BLaER1 treated with 17β-estradiol and CSF1 and Interleukin-3, amounts not matched to agents 10 nM and 100 nM (cell line): ENCODE measurements around the gene RCL1.
A peak's percentile ranks its signal among the peaks of the same experiment; 100 is the strongest.
"Not testable (repeated sequence)": the region's sequence is repeated elsewhere in the genome, so short reads cannot be mapped to it uniquely, and the experiment has no call there.

Experiments used
- H3K27ac ChIP-seq, 11 experiments: shearing (Covaris generic); formaldehyde crosslinking; 2 replicates each; pipeline ENCODE4 v1.8.1; 2022
- H3K27me3 ChIP-seq, 11 experiments: shearing (Covaris generic); formaldehyde crosslinking; 2 replicates each; pipeline ENCODE4 v1.8.1; 2022
- H3K36me3 ChIP-seq, 11 experiments: shearing (Covaris generic); formaldehyde crosslinking; 2 replicates each; pipeline ENCODE4 v1.8.1; 2022
- H3K4me1 ChIP-seq, 10 experiments: shearing (Covaris generic); formaldehyde crosslinking; 2 replicates each; pipeline ENCODE4 v1.8.1; 2022
- H3K4me2 ChIP-seq, 11 experiments: shearing (Covaris generic); formaldehyde crosslinking; 2 replicates each; pipeline ENCODE4 v1.8.1; 2022
- H3K4me3 ChIP-seq, 10 experiments: shearing (Covaris generic); formaldehyde crosslinking; 2 replicates each; pipeline ENCODE4 v1.8.1; 2022
- H3K9ac ChIP-seq, 11 experiments: shearing (Covaris generic); formaldehyde crosslinking; 2 replicates each; pipeline ENCODE4 v1.8.1; 2022
- H3K9me3 ChIP-seq, 11 experiments: shearing (Covaris generic); formaldehyde crosslinking; replicated peaks in 1 of 11; 2 replicates each; pipeline ENCODE4 v1.8.1; 2022
- H4K20me1 ChIP-seq, 11 experiments: shearing (Covaris generic); formaldehyde crosslinking; 2 replicates each; pipeline ENCODE4 v1.8.1; 2022
- Cebpa-rat ChIP-seq, 11 experiments: shearing (Covaris generic); IDR thresholded peaks; 2 replicates each; pipeline ENCODE4 v1.8.1; 2022

The RCL1 gene

DNA sequence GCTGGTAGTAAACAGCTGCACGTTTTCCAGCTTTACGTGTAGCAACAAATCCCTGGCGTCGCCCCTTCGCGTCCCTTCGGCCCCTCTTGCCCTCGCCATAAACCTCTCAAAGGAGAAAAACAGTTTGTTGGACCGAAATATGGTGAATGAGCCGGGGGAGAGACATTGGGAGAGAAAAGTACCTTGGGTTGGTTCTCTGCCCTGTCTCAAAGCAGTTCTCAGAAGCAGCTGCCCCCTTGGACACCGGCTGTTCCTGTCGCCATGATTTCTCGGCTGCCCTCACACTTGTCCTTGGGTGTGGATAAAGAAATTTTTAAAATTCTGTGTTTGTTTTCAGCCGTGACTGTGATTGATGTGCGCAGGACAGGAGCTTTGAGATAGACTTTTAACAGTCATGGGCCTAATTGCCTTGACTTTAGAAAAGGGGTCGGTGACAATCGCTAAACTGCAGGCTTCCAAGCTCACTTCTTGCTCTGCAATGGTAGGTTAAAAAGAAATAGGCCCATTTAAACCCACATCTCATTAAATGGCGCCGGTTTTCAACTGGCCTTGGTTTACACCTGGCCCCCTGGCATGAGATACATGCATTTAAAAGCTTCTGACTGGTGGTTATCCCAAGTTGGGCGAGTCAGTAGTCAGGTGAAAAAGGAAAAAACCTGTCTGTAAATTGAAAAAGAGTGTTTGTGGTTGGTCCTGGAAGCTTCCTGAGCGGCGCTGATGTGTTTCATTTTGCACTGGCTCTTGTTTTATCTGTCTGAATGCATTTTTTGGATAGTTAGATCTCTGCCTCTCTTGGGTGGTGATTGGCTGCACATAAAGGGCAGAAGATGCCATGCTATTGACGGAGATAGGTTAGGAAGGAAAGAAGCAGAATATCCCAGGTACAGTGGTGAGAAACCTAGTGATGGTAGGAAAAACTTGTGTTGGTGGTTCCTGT is 983 bp downstream of the RCL1 start:
- Histone ChIP-seq H3K9ac (peak overlapping the region; percentile 86 to 96 (median 94)), H4K20me1 (peaks cover 0 to 57% (median 53%) of the 10 kb centered on the region in 11 experiments; a peak in 16 of 22 replicates), H3K4me3 (peak overlapping the region; percentile 70 to 98 (median 94)), H3K4me2 (peak overlapping the region; percentile 80 to 98 (median 90)), H3K27ac (peak overlapping the region; percentile 77 to 96 (median 93); a peak in 21 of 22 replicates), H3K4me1 (peaks cover 31 to 46% (median 35%) of the 10 kb centered on the region in 10 experiments), H3K36me3 (peaks cover 0 to 11% (median 3%) of the 10 kb centered on the region in 11 experiments; a peak in 6 of 22 replicates), H3K9me3 (peaks cover 0 to 14% (median 9%) of the 10 kb centered on the region in 11 experiments; a peak in 14 of 22 replicates), H3K27me3 (no peaks in the 10 kb centered on the region)
- no peak for TF ChIP-seq Cebpa-rat (IDR thresholded peaks at IDR 0.05)

DNA sequence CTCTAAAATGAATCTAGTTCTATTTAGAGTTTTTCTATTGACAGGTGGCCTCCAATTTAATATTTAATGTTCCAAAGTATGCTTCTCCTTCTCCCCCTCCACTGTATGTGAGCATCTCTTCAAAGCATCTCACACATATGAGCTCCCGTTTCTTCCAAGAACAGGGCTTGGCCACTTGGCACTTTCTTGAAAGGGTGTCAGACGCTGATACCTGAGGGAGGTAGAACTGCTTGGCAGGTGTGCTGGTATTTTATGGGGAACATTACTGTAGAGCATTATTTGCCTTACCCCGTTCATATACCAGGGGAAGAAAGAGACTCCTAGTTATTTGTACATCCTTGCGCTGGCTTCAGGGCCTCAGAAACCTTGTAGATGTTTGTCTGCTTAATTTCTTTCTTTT is 1.9 kb downstream of the RCL1 start:
- Histone ChIP-seq H3K27ac (no peak overlapping the region), H3K9ac (peak overlapping the region in 3 of 11 experiments; percentile 94; a peak in 2 of 22 replicates), H3K27me3 (no peaks in the 10 kb centered on the region), H3K36me3 (peaks cover 0 to 11% (median 3%) of the 10 kb centered on the region in 11 experiments; a peak in 6 of 22 replicates), H4K20me1 (peaks cover 0 to 65% (median 53%) of the 10 kb centered on the region in 11 experiments; a peak in 16 of 22 replicates), H3K4me1 (peaks cover 31 to 54% (median 42%) of the 10 kb centered on the region in 10 experiments), H3K4me3 (peak overlapping the region in 6 of 10 experiments; percentile 76 to 96 (median 94); a peak in 8 of 20 replicates), H3K9me3 (peaks cover 0 to 14% (median 9%) of the 10 kb centered on the region in 11 experiments; a peak in 14 of 22 replicates), H3K4me2 (peak overlapping the region; percentile 80 to 98 (median 90))
- no peak for TF ChIP-seq Cebpa-rat (IDR thresholded peaks at IDR 0.05)

DNA sequence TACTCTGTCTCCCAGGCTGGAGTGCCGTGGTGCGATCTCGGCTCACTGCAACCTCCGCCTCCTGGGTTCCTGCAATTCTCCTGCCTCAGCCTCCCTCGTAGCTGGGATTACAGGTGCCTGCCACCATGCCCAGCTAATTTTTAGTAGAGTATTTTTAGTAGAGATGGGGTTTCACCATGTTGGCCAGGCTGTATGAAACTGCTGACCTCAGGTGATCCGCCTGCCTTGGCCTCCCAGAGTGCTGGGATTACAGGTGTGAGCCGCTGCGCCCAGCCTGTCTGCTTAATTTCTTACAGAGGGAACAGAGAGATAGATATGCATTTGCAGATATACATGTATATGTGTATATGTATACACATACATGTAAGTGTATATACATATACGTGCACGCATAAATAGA is 2.4 kb downstream of the RCL1 start:
- Histone ChIP-seq H3K4me1 (peaks cover 31 to 57% (median 43%) of the 10 kb centered on the region in 10 experiments), H4K20me1 (peaks cover 0 to 69% (median 53%) of the 10 kb centered on the region in 11 experiments; a peak in 16 of 22 replicates), H3K36me3 (peaks cover 0 to 11% (median 3%) of the 10 kb centered on the region in 11 experiments; a peak in 6 of 22 replicates), H3K4me2 (peak overlapping the region; percentile 80 to 98 (median 90); a peak in 19 of 22 replicates), H3K9me3 (peaks cover 0 to 14% (median 9%) of the 10 kb centered on the region in 11 experiments; a peak in 14 of 22 replicates)
- not testable (repeated sequence) for H3K27me3 ChIP-seq, H3K27ac ChIP-seq, H3K9ac ChIP-seq, H3K4me3 ChIP-seq

DNA sequence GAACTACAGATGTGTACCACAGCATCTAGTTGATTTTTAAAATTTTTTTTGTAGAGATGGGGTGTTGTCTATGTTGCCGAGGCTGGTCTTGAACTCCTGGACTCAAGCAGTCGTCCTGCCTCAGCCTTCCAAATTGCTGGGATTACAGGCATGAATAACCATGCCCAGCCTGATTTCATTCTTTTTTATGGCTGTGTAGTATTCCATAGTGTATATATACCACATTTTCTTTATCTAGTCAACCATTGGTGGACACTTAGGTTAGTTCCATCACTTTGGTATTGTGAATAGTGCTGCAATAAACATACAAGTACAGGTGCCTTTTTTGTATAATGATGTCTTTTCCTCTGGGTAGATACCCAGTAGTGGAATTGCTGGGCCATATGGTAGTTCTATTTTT is 3.8 kb downstream of the RCL1 start:
- Histone ChIP-seq H3K27me3 (no peaks in the 10 kb centered on the region), H3K36me3 (peaks cover 0 to 20% (median 7%) of the 10 kb centered on the region in 11 experiments; a peak in 10 of 22 replicates), H3K4me2 (no peak overlapping the region), H4K20me1 (peaks cover 0 to 83% (median 64%) of the 10 kb centered on the region in 11 experiments; a peak in 16 of 22 replicates), H3K27ac (no peak overlapping the region), H3K4me3 (no peak overlapping the region), H3K9ac (no peak overlapping the region), H3K4me1 (peaks cover 31 to 57% (median 43%) of the 10 kb centered on the region in 10 experiments), H3K9me3 (peaks cover 0 to 22% (median 10%) of the 10 kb centered on the region in 11 experiments; a peak in 15 of 22 replicates)
- no peak for TF ChIP-seq Cebpa-rat (IDR thresholded peaks at IDR 0.05)

DNA sequence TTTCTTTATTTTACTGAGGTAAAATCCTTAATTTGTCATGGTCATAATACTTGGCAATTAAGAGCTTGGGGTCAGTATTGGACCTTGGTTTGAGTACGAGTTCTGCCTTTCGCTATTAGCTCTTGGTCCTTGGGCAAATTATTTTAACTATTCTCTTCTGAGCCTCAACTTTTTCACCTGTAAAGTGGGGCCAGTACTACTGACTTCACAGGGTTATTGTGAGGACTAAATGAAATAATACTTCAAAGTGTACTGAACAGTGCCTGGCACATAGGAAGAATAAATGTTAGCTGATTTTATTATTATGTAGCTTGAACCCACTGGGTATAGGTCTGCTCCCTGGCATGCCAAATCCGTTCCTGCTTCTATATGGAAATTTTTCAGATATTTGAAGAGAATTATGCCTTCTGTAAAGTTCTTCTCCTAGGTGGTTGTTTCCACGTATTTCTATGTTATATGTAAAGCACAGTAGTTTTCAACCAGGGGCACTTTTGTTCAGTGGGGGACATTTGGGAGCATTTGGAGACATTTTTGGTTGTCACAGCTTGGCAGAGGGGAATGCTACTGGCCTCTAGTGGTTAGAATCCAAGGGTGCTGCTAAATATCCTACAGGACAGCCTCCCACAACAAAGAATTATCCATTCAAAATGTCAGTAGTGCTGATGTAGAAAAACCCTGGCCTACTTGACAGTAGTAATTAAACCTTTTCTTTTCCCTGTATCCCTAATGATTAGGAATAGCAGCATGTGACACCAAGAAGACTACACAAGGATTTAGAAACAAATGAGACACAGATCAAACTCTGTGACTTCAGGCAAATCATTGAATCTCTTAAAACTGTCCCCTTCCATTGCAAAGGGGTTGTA is 4.5 kb downstream of the RCL1 start:
- no peaks in the 10 kb centered on the region for H3K27me3 ChIP-seq
- H3K4me1 ChIP-seq = peaks cover 31 to 52% (median 39%) of the 10 kb centered on the region in 10 experiments
- peaks cover 0 to 27% (median 7%) of the 10 kb centered on the region in 11 experiments; a peak in 10 of 22 replicates for H3K36me3 ChIP-seq
- H3K4me2 ChIP-seq = peak overlapping the region; percentile 1 to 79 (median 51); a peak in 20 of 22 replicates
- H3K9ac ChIP-seq = 0 out of 22 replicates have a peak overlapping the region, but pooled peaks of 2 of the 11 experiments have one; percentile 16 to 20
- peak overlapping the region in 4 of 11 experiments; percentile 31 to 52 (median 38); a peak in 6 of 22 replicates for H3K27ac ChIP-seq
- H4K20me1 ChIP-seq = peaks cover 0 to 90% (median 71%) of the 10 kb centered on the region in 11 experiments; a peak in 16 of 22 replicates
- H3K4me3 ChIP-seq = no peak overlapping the region
- TF ChIP-seq Cebpa-rat (IDR thresholded peaks at IDR 0.05) = no peak
- peaks cover 0 to 27% (median 10%) of the 10 kb centered on the region in 11 experiments; a peak in 15 of 22 replicates for H3K9me3 ChIP-seq

DNA sequence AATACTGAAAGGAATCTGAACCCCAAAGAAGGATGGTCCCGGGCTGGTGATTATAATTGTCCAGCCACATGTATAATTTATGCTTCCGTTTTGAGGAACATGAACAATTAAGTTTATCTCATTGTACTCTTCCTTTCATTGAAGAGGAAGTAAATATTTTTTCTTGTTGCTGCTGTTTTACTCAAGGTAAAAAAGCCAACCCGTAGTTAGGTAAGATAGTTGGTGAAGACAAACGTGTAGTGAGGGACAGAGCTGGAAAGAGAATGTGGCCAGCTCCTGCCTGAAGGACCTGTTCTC is 5.1 kb downstream of the RCL1 start:
- peaks cover 0 to 30% (median 8%) of the 10 kb centered on the region in 11 experiments; a peak in 13 of 22 replicates for H3K36me3 ChIP-seq
- H3K4me1 ChIP-seq = peaks cover 31 to 52% (median 38%) of the 10 kb centered on the region in 10 experiments
- H3K9ac ChIP-seq = peak overlapping the region in 3 of 11 experiments; percentile 4 to 20 (median 16); a peak in 2 of 22 replicates
- H3K4me3 ChIP-seq = no peak overlapping the region; a peak in 1 of 20 replicates
- H3K4me2 ChIP-seq = peak overlapping the region; percentile 1 to 79 (median 51)
- peaks cover 0 to 29% (median 10%) of the 10 kb centered on the region in 11 experiments; a peak in 15 of 22 replicates for H3K9me3 ChIP-seq
- H3K27me3 ChIP-seq = no peaks in the 10 kb centered on the region
- peaks cover 0 to 96% (median 74%) of the 10 kb centered on the region in 11 experiments; a peak in 16 of 22 replicates for H4K20me1 ChIP-seq
- peak overlapping the region in 5 of 11 experiments; percentile 15 to 52 (median 37); a peak in 8 of 22 replicates for H3K27ac ChIP-seq
- TF ChIP-seq Cebpa-rat (IDR thresholded peaks at IDR 0.05) = no peak

DNA sequence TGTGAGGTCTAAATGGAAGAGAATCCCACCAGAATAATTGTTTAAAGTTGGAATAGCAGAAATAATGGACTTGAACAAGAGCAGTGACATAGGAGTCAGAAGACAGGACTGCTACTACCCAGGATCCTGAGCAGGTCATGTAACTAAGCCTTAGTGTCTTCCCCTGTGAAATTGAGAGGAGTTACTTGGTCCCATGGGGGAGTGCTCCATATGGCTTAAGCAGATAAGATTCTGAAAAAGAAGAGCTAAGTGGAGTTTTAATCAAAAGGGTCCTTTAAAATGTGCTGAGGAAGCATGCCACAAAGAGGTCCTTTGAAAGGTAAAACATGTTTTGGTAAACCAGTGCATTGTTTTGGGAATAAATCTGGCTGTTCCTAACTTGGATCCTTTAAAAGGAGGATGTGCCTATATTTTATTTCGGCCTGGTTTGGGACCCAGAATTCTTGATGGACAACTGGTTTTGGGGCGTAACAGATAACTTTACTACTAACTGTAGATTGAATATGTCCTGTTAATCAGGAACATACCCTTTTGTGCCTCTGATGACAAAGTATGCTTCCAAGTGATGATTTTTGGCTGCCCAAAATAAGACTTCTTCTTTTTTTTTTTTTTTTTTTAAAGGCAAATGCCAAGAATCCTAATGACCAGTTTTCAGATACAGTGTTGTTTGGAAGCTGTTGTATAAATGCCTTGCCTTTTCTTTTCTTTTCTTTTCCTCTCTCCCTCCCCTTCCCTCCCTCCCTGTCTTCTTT is 5.7 kb downstream of the RCL1 start:
- Histone ChIP-seq H3K27ac (peak overlapping the region in 5 of 11 experiments; percentile 15 to 52 (median 37); a peak in 8 of 22 replicates), H3K27me3 (no peaks in the 10 kb centered on the region), H3K4me2 (peak overlapping the region; percentile 1 to 79 (median 51)), H3K4me3 (no peak overlapping the region; a peak in 1 of 20 replicates), H3K4me1 (peaks cover 31 to 52% (median 38%) of the 10 kb centered on the region in 10 experiments), H3K9me3 (peaks cover 0 to 31% (median 14%) of the 10 kb centered on the region in 11 experiments; a peak in 15 of 22 replicates), H3K9ac (peak overlapping the region in 3 of 11 experiments; percentile 4 to 20 (median 16); a peak in 2 of 22 replicates), H3K36me3 (peaks cover 0 to 36% (median 12%) of the 10 kb centered on the region in 11 experiments; a peak in 17 of 22 replicates), H4K20me1 (peaks cover 0 to 99% (median 78%) of the 10 kb centered on the region in 11 experiments; a peak in 16 of 22 replicates)
- TF ChIP-seq Cebpa-rat (IDR thresholded peaks at IDR 0.05) = no peak
